ENCODE results near the gene MSL3B.
"Not testable (repeated sequence)": the region's sequence is repeated elsewhere in the genome, so short reads cannot be mapped to it uniquely, and the experiment has no call there.

MSL3B gene

DNA sequence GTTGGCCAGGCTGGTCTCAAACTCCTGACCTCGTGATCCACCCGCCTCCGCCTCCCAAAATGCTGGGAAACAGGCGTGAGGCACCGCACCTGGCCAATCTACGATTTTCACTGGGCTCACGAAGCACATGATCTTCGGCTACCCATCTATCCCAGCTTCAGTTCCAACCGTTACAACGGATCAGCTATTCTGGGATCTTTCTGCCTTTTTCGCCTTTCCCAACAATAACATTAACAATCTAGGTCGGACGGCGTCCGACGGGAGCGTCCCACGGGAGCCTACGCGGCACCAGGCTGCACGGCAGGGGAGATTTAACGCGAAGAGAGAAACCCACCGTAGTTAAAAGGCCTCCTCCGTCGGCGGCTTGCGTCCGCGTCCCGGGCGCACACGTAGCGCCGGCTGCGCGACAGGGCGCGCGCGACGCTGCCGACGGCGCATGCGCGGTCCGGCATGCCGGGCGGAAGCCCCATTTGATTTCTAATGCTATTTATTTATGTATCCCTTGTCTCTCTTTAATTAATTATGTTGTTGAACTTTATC lies at the start of gene MSL3B:
Gene MSL3B, minus strand, starts transcription at position 394 of the 540 bp plus-strand sequence.
- peak; percentile 31 to 41 for DNase-seq (ENCODE audit: low read depth in 2 of 2)

DNA sequence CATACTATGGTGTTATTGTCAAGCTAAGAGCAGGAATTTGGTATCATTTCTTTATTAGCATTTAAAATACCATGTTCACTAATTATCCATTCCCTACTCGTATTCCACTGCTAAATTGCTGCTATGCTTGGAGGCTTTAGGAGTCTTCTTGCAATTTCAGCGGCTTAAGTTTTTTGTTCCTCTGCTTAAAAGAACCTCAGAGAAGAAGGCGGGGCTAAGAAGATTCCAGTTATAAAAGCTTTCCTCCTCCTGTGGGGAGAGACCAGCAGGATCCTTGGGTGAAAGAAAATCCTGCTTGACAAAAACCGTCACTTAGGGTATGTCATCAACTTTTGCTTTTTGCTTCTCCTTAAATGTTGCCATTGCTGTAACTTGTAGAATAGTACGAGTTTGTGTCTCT lies 48.9 kb upstream of the MSL3B start, which contains the start of gene TRPM8:
Gene TRPM8, plus strand, starts transcription at position 258 of the 400 bp plus-strand sequence. CDS start 9,165 bp downstream, outside the sequence.
- DNase-seq (ENCODE audit: low read depth in 2 of 2), result no peak

DNA sequence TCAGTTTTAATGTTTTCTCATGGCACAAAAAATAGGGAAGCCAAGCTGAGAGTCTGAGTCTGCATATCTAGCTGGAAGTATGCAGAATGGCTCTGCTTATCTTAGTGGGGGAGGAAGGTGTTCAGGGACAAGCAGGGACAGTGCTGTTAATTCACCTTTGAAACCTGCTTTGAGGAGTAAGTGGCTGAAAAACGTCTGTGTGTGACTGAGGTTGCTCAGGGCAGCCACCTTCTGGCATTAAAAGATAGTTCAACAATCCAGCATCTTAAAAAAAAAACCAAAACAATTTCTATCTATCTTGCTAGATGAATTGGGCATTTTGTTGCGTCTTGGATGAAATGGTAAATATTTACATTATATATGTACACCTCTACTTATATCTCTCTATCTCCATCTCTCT lies 46.9 kb upstream of the MSL3B start:
- no peak for DNase-seq (ENCODE audit: low read depth in 2 of 2)

DNA sequence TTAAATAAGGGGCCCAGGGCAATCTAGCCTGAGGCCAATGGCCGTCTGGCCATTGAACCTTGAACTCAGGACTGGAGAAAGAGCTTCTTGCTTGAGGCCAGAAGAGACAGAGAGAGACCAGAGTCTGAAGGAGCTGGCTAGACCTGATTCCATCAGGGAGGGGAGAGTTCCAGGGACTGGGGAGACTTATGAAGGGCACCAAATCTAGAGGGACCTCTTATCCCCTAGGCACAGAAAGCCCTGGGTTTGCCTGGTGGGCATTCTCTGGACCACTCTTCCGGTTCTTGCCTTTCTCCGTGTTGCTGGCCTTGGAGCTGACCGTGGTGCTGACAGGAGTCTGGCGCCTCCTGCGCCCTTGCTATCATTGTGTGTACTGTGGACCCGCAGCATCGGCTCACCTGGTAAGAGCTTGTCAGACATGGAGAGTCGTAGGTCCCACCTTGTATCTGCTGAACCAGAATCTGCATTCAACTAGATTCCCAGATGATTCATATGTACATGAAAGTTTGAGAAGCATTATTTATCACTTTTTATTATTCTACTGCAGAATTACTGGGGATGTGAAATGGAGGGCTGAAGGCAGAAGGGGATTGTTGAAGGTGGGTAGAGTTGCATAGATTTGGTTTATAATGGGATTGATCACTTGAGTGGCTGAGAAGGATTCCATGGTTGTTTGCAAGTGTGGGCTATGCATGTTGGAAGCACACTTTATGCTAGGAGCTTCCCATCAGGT lies 44.7 kb upstream of the MSL3B start:
- DNase-seq (ENCODE audit: low read depth in 2 of 2), result peak; percentile 2 to 6

DNA sequence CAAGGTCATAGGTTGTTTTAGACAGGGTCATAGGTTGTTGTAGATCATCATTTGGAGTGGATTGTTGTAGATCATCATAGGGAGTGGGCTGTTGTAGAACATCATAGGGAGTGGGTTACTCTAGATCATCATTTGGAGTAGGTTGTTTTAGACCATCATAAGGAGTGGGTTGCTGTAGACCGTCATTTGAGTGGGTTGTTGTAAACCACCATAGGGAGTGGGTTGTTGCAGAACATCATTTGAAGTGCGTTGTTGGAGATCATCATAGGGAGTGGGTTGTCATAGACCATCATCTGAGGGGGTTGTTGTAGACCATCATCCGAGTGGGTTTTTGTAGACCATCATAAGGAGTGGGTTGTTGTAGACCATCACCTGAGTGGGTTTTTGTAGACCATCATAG lies 39.4 kb upstream of the MSL3B start:
- DNase-seq (ENCODE audit: low read depth in 2 of 2), result no peak

DNA sequence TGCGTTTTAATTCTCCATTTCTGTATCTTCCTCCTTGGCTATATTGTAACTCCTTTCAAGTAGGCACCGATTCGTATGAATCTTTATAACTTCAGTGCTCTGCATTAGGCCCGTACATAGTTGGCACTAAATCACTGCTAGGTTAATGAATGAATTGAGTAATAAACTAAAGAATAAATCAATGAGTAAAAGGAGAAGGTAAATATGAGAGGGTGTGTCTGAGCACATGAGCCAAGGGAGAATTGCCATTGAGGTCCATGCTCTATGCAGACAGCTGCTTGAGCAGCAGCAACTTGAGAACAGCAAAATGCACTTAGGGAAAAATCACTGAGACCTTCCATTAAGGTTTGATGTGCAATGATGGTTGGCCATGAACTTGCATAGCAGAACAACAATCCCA lies 37.8 kb upstream of the MSL3B start:
- no peak for DNase-seq (ENCODE audit: low read depth in 2 of 2)

DNA sequence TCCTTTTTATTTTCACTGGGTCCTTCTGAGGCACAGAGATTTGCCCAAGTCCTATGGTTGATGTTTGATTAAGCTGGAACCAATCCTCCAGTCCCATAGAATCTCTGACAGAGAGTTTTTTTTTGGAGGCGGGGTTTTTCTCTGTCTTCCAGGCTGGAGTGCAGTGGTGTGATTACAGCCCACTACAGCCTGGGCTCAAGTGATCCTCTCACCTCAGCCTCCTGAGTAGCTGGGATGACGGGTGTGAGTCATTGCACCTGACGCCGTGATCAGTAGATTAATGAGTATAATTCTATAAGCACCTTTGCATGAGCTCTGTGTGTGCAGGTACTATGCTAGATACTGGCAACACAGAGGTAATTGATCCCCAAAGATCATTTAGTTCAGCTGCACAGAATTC lies 33.7 kb upstream of the MSL3B start:
- no peak for DNase-seq (ENCODE audit: low read depth in 2 of 2)

DNA sequence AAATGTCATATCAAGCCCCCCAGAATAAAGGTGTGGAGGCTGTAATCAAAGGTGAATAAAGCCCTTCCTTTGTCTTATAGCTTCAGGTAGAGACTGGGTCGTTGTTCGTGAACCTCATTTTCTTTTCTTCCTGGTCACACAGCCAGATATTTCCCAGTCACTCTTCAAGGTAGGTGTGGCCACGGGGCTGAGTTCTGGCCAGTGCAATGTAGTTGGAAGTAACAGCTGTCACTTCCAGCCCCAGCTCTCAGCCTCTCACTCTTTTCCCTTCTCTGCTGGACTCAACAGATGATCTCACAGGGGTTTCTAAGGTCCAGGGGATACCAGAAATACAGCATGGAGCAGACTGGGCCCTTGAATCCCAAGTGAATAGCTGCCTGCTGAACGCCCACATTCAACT lies 33.2 kb upstream of the MSL3B start:
- DNase-seq (ENCODE audit: low read depth in 2 of 2), result no peak

DNA sequence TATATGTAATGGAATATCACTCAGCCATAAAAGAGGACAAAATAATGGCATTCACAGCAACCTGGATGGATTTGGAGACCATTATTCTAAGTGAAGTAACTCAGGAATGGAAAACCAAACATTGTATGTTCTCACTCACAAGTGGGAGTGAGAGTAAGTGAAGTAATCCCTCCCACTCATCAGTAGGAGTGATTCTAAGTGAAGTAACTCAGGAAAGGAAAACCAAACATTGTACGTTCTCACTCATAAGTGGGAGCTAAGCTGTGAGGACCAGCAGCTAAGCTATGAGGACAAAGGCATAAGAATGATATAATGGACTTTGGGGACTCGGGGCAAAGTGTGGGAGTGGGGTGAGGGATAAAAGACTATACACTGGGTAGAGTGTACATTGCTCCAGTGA lies 28.1 kb upstream of the MSL3B start:
- DNase-seq (ENCODE audit: low read depth in 2 of 2), result not testable (repeated sequence)

DNA sequence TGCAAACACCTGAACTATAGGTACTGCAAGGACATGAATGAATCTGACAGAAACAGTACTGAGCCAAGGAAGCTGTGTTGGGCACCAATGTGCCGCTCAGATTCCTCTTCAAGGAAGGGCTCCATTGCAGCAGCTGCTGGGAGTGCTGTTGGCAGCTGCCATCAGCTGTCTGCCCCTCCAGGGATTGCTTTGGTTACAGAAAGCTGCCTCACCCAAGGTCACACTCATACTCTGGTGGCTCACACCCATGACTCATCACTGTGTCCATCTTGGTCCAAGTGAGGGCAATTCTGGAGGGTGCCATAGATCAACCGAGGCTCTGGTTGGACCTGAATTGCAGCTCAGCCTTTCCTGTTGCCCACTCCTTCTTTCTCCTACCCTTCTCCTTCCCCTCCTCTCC lies 24.6 kb upstream of the MSL3B start:
- DNase-seq (ENCODE audit: low read depth in 2 of 2), result no peak

DNA sequence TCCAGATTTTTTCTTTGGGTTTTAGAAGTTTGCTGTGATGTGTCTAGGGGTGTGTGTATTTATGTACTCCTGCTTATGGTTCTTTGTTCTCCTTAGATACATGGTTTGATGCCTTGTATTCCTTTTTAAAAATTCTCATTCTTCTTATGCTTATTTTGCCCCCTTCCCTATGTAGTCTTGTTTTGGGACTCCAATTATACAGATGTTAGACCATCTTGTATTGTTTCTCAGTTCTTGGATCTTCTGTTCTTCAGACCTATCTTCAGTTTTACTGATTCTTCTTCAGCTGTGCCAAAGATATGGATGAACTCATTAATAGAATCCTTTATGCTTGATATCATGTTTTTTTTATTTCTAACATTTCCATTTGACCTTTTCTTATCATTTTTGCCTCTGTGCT lies 14.2 kb upstream of the MSL3B start:
- DNase-seq (ENCODE audit: low read depth in 2 of 2), result no peak

DNA sequence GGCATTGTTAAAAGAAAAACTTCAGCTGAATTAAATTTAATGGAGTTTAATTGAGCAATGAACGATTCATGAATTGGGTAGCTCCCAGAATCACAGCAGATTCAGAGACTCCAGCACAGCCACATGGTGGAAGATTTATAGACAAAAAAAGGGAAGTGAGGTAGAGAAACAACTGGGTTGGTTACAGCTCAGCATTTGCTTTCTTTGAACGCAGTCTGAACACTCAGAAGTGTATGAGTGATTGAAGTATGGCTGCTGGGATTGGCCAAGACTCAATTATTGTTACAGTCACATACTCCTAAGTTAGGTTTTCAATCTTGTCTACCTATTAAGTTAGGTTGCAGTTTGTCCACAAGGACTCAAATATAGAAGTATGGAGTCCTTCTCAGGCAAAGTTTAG lies 3.9 kb upstream of the MSL3B start:
- not testable (repeated sequence) for DNase-seq (ENCODE audit: low read depth in 2 of 2)

DNA sequence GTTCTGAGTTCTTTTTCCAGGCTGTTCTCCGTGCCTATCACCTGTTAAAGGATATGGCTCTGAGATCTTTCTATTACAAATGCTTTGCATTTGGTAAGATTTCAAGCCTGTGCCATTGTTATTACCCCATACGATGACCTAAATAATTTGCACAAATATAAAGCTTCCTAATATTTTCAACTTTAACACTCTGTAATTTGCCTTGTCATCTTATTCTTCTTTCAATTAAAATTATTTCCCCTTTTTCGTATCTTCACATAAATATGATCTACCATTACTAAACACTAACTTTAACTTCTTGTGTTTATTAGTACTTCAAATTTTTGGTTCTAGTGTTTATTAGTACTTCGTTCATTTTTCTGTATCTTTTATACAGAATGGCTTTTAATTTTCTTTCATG lies 3.2 kb upstream of the MSL3B start:
- no peak for DNase-seq (ENCODE audit: low read depth in 2 of 2)

DNA sequence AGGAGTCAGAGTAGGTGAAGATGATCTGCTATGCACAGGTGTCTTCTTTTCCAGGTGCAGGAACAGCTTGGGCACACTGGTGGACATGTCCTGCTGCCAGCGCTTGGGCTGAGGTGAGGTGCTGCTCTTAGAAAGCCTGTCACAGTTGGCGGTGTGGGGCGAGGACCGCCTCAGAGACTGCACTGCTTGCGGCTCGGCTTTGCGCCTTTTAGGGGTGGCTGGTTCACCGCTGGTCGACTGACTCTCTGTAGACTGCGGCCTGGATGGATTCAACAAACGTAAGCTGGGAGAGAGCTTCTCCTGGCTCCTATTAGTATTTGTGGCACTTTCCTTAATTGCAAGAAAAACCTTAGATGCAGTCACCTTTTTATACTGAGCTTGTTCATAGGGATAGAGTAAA lies 1.7 kb downstream of the MSL3B start:
- DNase-seq (ENCODE audit: low read depth in 2 of 2), result no peak

DNA sequence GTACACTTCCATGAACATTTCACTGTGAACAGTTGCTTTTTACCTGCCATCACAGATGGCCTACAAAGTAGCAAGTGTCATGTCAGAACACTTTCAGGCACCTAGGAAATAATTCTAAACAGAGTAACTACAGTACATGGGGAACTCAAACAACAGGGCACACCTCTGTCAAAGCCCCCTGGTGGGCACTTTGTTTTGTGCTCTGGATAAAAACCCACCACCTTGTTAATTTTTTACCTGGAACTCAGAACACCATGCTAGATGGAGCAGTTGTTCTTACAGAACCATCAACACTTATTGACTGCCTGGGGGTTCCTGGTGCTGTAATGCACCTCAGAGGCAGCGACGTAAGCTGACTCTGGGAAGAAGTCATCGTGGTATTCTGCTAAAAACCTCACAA lies 2.3 kb downstream of the MSL3B start:
- DNase-seq (ENCODE audit: low read depth in 2 of 2), result no peak

DNA sequence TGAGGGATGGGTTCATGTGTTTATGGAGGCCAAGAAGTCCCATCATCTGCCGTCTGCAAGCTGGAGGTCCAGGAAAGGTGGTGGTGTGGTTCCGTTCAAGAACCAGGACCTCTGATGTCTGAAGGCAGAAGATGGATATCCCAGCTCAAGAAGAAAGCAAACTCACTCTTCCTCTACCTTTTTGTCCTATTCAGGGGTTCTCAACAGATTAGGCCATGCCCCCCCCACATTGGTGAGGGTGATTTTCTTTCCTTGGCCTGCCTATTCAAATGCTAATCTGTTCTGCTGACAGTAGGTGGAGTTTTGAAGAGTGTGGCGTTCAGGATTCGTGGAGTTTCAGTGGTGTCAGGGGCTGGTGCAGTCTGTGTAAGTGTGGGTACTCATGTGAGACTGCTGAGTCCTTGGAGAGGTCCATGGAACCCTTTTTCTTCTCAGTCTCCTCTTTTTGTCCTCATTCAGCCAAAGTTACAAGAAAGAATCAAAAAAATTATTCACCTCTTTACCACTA lies 5.9 kb downstream of the MSL3B start:
- DNase-seq (ENCODE audit: low read depth in 2 of 2), result no peak

DNA sequence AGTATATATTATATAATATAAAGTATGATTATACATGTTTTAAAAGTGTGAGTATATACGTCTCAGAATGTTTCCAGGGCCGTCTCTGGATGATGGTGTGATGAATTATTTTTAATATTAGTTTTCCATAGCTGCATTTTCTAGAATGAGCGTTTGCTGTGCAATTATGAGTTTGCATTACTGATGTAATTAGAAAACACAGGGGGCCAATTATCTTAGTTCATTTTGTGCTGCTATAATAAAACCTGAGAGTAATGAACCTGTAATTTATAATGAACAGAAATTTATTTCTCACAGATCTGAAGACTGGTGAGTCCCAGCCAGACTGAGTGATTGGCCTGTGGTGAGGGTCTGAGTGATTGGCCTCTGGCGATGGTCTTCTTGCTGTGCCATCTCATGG lies 9.9 kb downstream of the MSL3B start:
- no peak for DNase-seq (ENCODE audit: low read depth in 2 of 2)

DNA sequence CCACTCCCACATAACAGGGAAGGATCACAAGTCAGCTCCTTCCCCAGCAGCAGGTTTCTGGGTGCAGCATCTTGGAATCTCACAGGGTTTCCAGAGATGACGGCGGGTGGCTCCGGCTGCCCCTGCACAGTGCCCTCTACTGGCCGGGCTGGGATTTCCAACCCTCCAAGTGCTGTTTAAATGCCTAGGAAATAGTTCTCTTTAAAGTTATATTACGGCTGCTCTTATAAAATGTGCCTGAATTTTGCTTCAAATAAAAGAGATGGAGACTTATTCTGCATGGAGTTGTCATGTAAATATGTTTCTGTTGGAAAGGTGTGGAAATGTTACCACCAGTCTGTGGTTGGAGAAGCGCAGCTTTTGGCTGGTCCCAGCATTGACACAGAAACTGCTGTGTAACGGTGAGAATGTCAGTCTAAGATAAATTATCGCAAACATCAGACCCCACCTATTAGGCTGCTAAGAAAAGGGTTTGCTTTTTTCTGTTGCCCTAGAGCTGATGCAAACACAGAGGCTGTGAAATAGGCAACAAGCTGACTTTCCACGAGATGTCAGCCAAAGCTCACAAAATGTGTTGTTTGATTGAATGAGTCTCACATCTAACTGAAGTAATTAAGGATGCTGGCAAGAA lies 10.6 kb downstream of the MSL3B start:
- peak; percentile 26 to 51 for DNase-seq (ENCODE audit: low read depth in 2 of 2)

DNA sequence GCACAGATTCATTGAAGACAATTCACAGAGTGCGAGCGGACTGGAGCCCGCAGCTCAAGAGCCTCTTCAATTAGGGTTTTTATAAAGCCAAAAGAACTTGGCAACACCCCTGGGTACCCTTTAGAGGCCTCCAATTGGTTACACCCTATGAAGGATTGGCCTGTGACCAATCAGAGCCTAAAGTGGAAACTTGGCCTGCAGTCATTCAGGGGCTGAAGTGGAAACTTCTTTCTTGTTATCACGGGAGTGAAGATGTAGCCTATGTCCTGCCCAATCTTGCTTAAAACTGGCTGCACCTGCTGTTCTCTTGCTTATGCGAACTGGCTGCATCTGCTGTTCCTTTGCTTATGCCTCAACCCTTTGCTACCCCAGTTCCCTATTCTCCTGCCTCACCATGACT lies 12.0 kb downstream of the MSL3B start:
- DNase-seq (ENCODE audit: low read depth in 2 of 2), result no peak

DNA sequence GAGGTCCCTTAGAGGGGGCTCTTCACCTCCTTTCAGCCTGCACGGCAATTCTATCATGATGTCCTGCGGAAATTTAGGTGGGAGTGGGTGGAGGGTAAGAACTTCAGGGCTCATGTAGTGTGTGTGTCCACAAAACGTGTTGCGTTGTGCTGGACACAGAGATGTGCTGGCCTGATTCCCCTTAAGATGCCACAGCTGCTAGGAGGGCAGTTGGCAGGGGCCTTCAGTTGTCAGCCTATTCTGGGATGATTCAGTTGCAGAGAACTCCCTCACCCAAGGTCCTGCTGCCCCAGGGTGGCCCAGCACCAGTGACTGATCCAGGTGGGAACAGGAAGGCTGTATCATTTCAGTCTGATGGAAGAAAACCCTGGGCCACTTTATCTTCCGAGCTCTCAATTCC lies 12.8 kb downstream of the MSL3B start:
- DNase-seq (ENCODE audit: low read depth in 2 of 2), result no peak

DNA sequence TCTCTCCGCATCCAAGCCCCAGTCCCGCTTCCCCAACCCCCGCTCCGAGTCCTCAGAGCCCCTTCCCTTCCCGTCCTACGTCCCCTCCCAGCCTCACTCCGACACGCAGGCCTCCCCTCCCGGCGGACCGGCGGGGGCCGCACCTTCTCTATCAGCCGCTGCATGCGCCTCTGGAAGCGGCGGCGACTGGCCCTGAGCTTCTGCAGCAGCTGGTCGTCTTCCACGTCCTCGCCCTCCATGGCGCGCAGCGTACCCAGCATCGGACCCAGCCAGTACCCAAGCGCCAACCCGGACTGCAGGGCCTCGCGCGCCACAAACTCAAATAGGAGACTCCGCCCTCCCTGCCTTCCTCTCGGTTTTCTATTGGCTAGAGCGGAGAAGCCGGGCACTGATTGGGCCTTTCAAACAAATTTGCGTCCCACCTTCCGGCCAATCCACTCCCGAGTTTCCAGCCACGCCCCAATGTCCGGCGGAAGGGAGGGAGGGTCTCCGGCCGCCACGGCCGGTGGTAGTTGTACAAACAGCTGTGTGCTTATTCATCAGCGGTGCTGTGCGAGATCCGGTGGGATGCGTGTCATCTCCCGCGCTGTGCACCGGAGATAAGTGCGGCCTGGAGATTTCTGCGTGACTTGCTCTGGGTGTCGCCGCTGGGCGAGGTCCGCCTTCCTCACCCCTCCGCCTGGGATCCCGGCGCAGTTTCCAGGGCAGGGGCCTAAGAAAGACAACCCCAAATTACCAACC lies 13.8 kb downstream of the MSL3B start, which contains the start of gene HJURP:
Gene HJURP, minus strand, starts transcription at position 295 of the 741 bp plus-strand sequence. Its CDS starts 35 bp downstream, at position 260.
- peak; percentile 88 to 89 for DNase-seq (ENCODE audit: low read depth in 2 of 2)

DNA sequence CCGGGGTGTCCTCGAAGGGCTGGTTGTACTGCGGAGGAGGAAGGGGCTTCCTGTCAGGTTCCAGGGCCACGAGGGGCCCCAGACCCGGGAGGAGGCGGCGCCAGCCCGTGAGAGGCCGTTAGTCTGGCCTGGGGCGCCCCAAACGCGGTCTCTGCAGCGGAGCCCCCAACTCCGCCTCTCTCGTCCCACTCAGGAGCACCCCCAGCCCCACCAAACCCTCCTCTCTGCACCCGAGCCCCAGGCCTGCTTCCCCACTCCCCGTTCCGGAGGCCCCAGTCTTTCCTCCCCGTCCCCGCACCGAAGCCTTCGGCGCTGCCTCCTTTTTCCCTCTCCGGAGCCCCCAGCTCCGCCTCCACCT lies 14.3 kb downstream of the MSL3B start:
- DNase-seq (ENCODE audit: low read depth in 2 of 2), result no peak
